PFSK-1 (cell line): Measurements from ENCODE around the gene ARHGAP15.

Experiments
- POLR2AphosphoS5 ChIP-seq: IDR thresholded peaks from 2 replicates; pipeline ENCODE4 v1.6.1; 2012; ENCODE audit warnings: low read depth, mild to moderate bottlenecking, control low read depth, low read length, moderate library complexity
- SIN3A ChIP-seq: IDR thresholded peaks from 2 replicates; pipeline ENCODE4 v1.6.1; 2012; ENCODE audit warnings: mild to moderate bottlenecking, low read length, moderate library complexity, borderline replicate concordance; ENCODE audit not compliant: insufficient read depth
- TF ChIP-seq, protein P1 (sequence below), 2 experiments: IDR thresholded peaks; 2 replicates each; pipeline versions ENCODE4 v1.6.1 to v1.8.0; 2011 to 2012; ENCODE audit warnings: low read depth in 2 of 2, low read length in 2 of 2, control low read depth in 1 of 2, inconsistent platforms in 1 of 2, mild to moderate bottlenecking in 1 of 2, moderate library complexity in 1 of 2; ENCODE audit not compliant: insufficient read depth in 1 of 2

DNA sequence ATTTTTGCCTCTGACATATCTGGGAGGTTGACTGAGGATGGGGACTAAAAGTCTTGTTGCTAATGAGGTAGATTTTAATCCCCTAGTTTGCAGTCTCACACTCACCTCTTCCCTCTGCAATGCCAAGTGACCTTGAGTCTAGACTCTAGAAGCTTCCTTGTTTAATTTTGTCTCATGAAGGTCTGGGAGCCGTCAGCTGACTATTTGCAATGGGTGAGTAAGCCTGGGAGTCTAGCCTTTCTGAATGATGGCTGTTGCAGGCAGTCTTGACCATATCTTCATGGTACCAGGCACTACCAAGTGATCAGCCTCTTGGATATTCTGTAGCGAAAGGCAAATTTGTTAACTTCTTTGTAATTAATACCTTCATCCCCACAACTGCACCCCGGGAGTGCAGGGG, 61.2 kb downstream of the ARHGAP15 start:
- TF ChIP-seq POLR2AphosphoS5 (no peak), SIN3A (no peak)
- TF ChIP-seq, protein P1, sequence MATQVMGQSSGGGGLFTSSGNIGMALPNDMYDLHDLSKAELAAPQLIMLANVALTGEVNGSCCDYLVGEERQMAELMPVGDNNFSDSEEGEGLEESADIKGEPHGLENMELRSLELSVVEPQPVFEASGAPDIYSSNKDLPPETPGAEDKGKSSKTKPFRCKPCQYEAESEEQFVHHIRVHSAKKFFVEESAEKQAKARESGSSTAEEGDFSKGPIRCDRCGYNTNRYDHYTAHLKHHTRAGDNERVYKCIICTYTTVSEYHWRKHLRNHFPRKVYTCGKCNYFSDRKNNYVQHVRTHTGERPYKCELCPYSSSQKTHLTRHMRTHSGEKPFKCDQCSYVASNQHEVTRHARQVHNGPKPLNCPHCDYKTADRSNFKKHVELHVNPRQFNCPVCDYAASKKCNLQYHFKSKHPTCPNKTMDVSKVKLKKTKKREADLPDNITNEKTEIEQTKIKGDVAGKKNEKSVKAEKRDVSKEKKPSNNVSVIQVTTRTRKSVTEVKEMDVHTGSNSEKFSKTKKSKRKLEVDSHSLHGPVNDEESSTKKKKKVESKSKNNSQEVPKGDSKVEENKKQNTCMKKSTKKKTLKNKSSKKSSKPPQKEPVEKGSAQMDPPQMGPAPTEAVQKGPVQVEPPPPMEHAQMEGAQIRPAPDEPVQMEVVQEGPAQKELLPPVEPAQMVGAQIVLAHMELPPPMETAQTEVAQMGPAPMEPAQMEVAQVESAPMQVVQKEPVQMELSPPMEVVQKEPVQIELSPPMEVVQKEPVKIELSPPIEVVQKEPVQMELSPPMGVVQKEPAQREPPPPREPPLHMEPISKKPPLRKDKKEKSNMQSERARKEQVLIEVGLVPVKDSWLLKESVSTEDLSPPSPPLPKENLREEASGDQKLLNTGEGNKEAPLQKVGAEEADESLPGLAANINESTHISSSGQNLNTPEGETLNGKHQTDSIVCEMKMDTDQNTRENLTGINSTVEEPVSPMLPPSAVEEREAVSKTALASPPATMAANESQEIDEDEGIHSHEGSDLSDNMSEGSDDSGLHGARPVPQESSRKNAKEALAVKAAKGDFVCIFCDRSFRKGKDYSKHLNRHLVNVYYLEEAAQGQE (IDR thresholded peaks at IDR 0.05; ENCODE audit: insufficient read depth in 1 of 2, low read depth in 2 of 2, low read length in 2 of 2): no peak
